Measurements from ENCODE around the gene CELSR3.

CELSR3 gene

DNA sequence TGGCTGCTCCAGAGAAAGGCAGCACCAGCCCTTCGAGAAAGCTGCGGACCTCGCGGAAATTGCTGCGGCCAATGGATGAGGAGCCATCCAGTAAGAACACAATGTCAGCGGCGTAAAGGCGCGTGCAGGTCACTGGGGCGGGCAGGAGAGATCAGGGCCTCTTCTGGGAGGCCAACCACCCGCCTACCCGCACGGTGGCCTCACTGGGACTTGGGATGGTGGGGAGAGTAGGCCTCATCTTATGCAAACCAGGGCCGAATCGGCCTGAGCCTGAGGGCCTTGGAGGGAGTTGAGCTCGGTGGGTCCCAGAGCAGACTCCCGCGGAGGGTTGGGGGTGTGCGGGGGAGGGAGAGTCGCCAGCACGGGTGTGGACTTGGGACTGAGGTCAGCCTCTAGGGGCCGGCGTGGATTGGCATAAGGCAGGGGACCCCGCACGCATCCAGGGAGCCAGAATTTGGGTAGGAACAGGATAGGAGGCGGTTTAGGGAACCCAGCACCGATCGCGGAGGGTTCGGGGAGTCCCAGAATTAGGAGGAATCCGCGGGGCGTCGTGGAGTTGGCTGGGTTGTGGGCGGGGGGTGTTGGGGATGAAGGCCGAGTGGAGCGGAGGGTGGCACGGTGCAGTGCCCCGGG lies 68.2 kb downstream of the CELSR3 start:
- H3K4me3 ChIP-seq (ENCODE audit: low read depth, low read length), result no peak overlapping the region
- DNase-seq (ENCODE audit: low read depth), result no peak
- TF ChIP-seq, protein P1, sequence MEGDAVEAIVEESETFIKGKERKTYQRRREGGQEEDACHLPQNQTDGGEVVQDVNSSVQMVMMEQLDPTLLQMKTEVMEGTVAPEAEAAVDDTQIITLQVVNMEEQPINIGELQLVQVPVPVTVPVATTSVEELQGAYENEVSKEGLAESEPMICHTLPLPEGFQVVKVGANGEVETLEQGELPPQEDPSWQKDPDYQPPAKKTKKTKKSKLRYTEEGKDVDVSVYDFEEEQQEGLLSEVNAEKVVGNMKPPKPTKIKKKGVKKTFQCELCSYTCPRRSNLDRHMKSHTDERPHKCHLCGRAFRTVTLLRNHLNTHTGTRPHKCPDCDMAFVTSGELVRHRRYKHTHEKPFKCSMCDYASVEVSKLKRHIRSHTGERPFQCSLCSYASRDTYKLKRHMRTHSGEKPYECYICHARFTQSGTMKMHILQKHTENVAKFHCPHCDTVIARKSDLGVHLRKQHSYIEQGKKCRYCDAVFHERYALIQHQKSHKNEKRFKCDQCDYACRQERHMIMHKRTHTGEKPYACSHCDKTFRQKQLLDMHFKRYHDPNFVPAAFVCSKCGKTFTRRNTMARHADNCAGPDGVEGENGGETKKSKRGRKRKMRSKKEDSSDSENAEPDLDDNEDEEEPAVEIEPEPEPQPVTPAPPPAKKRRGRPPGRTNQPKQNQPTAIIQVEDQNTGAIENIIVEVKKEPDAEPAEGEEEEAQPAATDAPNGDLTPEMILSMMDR (IDR thresholded peaks at IDR 0.05; ENCODE audit: control insufficient read depth, extremely low read depth, insufficient read depth), result no peak

DNA sequence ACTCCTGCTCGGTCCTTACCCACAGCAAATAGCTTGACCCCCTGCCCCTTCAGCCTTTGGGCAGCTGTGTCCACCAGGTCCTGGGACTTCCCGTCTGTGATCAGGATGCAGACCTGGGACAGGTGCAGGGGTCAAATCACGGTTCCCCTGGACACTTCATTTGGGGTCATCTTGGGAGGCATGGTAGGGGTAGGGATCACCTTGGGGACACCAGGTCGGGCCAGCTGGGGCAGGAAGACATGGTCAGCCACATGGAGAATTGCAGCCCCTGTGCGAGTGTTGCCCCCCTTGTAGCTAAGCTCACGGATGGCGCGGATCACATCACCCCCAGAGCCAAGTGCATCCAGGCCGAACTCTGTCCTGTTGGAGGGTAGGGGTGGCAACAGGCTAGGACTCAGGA lies 69.3 kb downstream of the CELSR3 start:
- no peak overlapping the region for H3K4me3 ChIP-seq (ENCODE audit: low read depth, low read length)
- no peak for DNase-seq (ENCODE audit: low read depth)
- TF ChIP-seq, protein P1 (IDR thresholded peaks at IDR 0.05; ENCODE audit: control insufficient read depth, extremely low read depth, insufficient read depth), result no peak

DNA sequence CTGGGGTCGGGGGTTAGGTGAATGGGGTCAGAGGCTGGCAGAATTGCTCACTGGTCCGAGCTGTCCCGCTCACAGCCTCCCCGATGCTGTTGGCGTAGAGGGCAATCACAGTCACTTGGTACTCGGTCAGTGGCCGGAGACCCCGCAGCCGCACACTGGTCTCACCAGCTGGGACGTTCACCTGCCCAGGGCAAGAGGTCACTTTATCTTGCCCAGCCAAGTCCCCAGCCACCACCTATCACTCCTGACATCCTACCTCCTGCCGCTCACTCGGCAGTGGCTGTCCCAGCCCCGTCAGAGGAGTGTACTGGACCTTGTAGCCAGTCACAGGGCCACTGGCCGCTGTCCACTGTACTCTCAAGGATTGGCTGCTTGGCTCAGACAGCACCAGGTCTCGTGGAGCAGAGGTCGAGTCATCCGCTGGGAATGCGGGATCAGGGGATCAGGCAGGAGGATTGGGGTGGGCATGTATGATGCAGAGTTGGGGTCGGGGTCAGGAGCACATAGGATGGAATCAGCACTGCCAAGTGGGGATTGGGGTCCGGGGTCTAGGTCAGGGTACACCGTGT lies 70.1 kb downstream of the CELSR3 start:
- TF ChIP-seq, protein P1 (IDR thresholded peaks at IDR 0.05; ENCODE audit: control insufficient read depth, extremely low read depth, insufficient read depth), result no peak
- no peak overlapping the region for H3K4me3 ChIP-seq (ENCODE audit: low read depth, low read length)
- DNase-seq (ENCODE audit: low read depth), result no peak

DNA sequence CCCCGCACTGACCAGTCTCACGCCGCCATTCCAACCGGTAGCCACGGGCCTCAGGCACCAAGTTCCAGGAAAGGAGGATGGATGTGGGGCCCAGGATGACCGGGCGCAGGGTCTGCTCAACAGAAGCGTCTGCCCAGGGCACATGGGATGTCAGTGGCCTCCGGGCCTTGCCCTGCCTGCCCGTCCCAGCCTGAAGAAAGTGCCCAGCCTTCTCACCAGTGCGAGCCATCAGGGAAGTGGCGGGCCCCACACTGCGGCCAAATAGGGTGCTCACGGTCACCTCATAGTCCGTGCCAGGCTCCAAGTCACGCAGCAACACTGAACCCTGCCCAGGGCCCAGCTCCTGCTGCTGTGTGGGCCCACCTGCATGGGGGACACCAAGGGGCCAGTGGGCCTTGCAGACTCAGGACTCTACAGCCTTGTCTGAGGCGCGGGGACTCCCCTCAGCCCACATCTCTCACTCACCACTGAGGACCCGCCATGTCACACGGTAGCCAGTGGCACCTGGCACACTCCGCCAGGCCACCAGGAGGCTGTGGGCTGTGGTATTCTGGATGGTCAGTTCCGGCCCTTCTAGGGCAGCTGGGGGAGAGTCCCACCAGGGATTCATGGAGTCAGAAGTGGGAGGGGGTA lies 70.7 kb downstream of the CELSR3 start:
- TF ChIP-seq, protein P1 (IDR thresholded peaks at IDR 0.05; ENCODE audit: control insufficient read depth, extremely low read depth, insufficient read depth), result no peak
- no peak for DNase-seq (ENCODE audit: low read depth)
- no peak overlapping the region for H3K4me3 ChIP-seq (ENCODE audit: low read depth, low read length)

DNA sequence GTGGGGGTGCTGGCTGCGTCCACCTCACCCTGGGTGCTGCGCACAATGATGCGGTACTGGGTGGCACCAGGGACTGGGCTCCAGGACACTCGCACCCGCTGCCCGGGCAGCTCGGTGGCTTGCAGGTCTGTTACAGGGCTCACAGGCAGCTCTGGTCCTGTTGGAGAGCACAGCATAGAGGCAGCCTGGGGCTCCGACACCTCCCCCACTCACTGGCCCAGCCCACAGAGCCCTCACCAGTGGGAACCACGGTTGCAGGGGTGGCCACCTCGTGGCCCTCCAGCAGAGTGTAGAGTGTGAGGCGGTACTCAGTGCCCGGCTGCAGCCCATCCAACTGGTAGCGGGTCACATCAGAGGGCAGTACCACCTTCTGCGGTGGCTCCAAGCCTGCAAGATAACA lies 71.2 kb downstream of the CELSR3 start:
- no peak for DNase-seq (ENCODE audit: low read depth)
- no peak overlapping the region for H3K4me3 ChIP-seq (ENCODE audit: low read depth, low read length)
- TF ChIP-seq, protein P1 (IDR thresholded peaks at IDR 0.05; ENCODE audit: control insufficient read depth, extremely low read depth, insufficient read depth), result no peak

DNA sequence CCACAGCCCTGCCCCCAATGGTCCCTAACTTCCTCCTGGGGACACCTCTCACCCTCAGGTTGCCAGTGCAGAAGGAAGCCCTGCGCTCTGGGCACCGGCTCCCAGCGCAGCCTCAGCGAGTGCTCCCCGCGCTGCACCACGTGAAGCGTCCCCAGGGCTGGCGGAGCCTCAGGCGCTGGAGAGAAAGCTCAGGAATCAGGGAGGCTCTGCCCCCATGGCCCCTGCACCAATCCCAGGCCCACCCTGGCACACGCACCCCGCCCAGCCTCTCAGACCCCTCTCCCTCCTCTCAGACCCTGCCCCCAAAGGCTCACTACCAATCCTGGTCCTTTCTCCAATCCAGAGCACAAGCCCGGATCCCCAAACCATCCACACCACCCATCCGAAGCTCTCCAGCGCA lies 74.5 kb downstream of the CELSR3 start:
- TF ChIP-seq, protein P1 (IDR thresholded peaks at IDR 0.05; ENCODE audit: control insufficient read depth, extremely low read depth, insufficient read depth), result no peak
- no peak for DNase-seq (ENCODE audit: low read depth)

More for the DNA sequence above, 74.5 kb downstream of the CELSR3 start:
- no peak overlapping the region for H3K4me3 ChIP-seq (ENCODE audit: low read depth, low read length)
